Cardiac muscle cell (in vitro differentiated cells and primary cell): Measurements from ENCODE around the gene ZMYM3. TPM values are rescaled to one million over a fixed set of nuclear protein-coding genes. Genes with fewer than 3 reads are reported as not detected.

ENCODE experiments used
- DNase-seq, 2 donors: peaks; one replicate each; pipeline versions ENCODE4 v3.0.0 to v3.0.0-alpha.2; 2010 to 2017; ENCODE audit warnings: low read depth in 1 of 2, low spot score in 1 of 2
- H3K27ac ChIP-seq: fragments of 200-600 bp; sonication (generic); 2 replicates; pipeline ENCODE4 v1.5.1; 2016
- H3K27me3 ChIP-seq: fragments of 200-600 bp; sonication (generic); 2 replicates; pipeline ENCODE4 v1.6.0; 2016; ENCODE audit warnings: control low read depth
- H3K36me3 ChIP-seq: fragments of 200-600 bp; sonication (generic); 2 replicates; pipeline ENCODE4 v1.5.1; 2016; ENCODE audit warnings: control low read depth
- H3K4me1 ChIP-seq: fragments of 200-600 bp; sonication (generic); 2 replicates; pipeline ENCODE4 v1.8.1; 2017; ENCODE audit warnings: low read depth, mild to moderate bottlenecking, mixed run types
- H3K4me3 ChIP-seq: fragments of 200-600 bp; sonication (generic); 2 replicates; pipeline ENCODE4 v1.5.1; 2016; ENCODE audit warnings: mild to moderate bottlenecking
- H3K9me3 ChIP-seq: fragments of 200-600 bp; sonication (generic); 2 replicates; pipeline ENCODE4 v1.5.1; 2017; ENCODE audit warnings: low read depth, mild to moderate bottlenecking, control low read depth
- CTCF ChIP-seq: IDR thresholded peaks from 2 replicates; pipeline ENCODE4 v1.5.1; 2012; ENCODE audit warnings: low read depth, mild to moderate bottlenecking, low read length
- polyA plus RNA-seq: library from polyadenylated mRNA; unstranded; fragments of >200 nt; fragmentation: Nextera tagmentation; extraction: Ambion mirVana; gene quantifications from 2 replicates; pipeline ENCODE4 v1.2.1, GENCODE V29; 2016
- total RNA-seq: library from RNA; depleted of rRNA; stranded (reverse); fragments of >200 nt; gene quantifications from 2 replicates; pipeline ENCODE4 v1.2.3, GENCODE V29; 2016

ZMYM3 gene
- total and polyA plus RNA-seq, 2 experiments from 2014 or later = 24.8 to 112 TPM

GRCh38 chrX:71253253-71254091 is 468 bp downstream of the ZMYM3 start:
- TF ChIP-seq CTCF = peak; percentile 47
- DNase-seq = peak; percentile 48 to 60
- Histone ChIP-seq H3K36me3 (peaks cover 4% of the 10 kb centered on the region), H3K27me3 (no peaks in the 10 kb centered on the region), H3K4me1 (peaks cover 8% of the 10 kb centered on the region), H3K9me3 (no peaks in the 10 kb centered on the region), H3K27ac (peak overlapping the region; percentile 93), H3K4me3 (peak overlapping the region; percentile 74)

- no peak for DNase-seq
- Histone ChIP-seq H3K4me1 (peaks cover 8% of the 10 kb centered on the region), H3K27ac (no peak overlapping the region), H3K9me3 (no peaks in the 10 kb centered on the region), H3K4me3 (peak overlapping the region; percentile 74), H3K36me3 (peaks cover 7% of the 10 kb centered on the region), H3K27me3 (no peaks in the 10 kb centered on the region)
- TF ChIP-seq CTCF = no peak
Measured at GRCh38 chrX:71252221-71252620, 1.7 kb downstream of the ZMYM3 start.

DNA sequence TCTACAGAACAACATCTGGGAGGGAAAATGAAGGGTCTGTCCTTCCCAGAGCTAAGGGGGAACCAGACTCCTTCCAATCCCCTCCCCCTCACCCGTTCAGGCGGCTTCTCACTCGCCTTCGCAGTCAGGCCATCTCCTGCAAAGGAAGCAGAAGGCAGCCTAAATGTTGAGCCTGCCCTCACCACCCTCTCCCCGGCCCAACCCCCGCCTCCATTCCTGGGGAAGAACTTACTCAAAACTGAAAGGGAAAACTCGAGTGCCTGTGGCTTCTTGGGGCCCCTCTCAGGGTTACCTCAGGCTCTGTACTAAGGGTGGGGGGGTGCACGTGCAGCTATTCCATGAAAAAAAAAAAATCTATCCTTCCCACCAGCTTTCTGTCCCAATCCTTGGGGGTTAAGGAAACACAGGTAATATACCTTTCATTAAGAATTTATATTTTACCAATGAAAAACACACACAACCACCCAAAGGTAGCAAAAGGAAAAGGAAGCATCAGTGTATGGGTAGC is 2.4 kb downstream of the ZMYM3 start:
- Histone ChIP-seq H3K9me3 (no peaks in the 10 kb centered on the region), H3K36me3 (peaks cover 7% of the 10 kb centered on the region), H3K27me3 (no peaks in the 10 kb centered on the region), H3K4me3 (peak overlapping the region; percentile 74), H3K27ac (no peak overlapping the region), H3K4me1 (peaks cover 8% of the 10 kb centered on the region)
- DNase-seq = no peak
- TF ChIP-seq CTCF = no peak

GRCh38 chrX:71250841-71251240 is 3.1 kb downstream of the ZMYM3 start:
- no peaks in the 10 kb centered on the region for H3K27me3 ChIP-seq
- DNase-seq = no peak
- no peak for TF ChIP-seq CTCF
- peaks cover 7% of the 10 kb centered on the region for H3K36me3 ChIP-seq
- no peaks in the 10 kb centered on the region for H3K9me3 ChIP-seq
- peaks cover 7% of the 10 kb centered on the region for H3K4me1 ChIP-seq
- no peak overlapping the region for H3K27ac ChIP-seq
- H3K4me3 ChIP-seq = no peak overlapping the region

- Histone ChIP-seq H3K36me3 (peaks cover 26% of the 10 kb centered on the region), H3K4me1 (no peaks in the 10 kb centered on the region), H3K4me3 (no peak overlapping the region), H3K27me3 (no peaks in the 10 kb centered on the region), H3K27ac (no peak overlapping the region), H3K9me3 (no peaks in the 10 kb centered on the region)
- TF ChIP-seq CTCF = no peak
- DNase-seq = no peak
Measured at GRCh38 chrX:71245159-71245558, 8.8 kb downstream of the ZMYM3 start.
